SK-N-SH (cell line): ENCODE measurements around the gene ZMYND8.

Source experiments
- RCOR1 ChIP-seq: fragments of 150-350 bp; IDR thresholded peaks from 2 replicates; pipeline ENCODE4 v1.6.1; 2017; ENCODE audit warnings: antibody characterized with exemption, low read length
- RXRA ChIP-seq: IDR thresholded peaks from 2 replicates; pipeline ENCODE4 v1.4.0; 2012; ENCODE audit warnings: low read depth, mild to moderate bottlenecking, borderline replicate concordance
- TF ChIP-seq, protein P1 (sequence below): fragments of 200-600 bp; sonication (generic); IDR thresholded peaks from 2 replicates; pipeline ENCODE4 v1.6.1; 2017; ENCODE audit warnings: antibody characterized with exemption, mild to moderate bottlenecking, moderate library complexity
- TF ChIP-seq, protein P2 (sequence below): IDR thresholded peaks from 2 replicates; pipeline ENCODE4 v1.4.0; 2012; ENCODE audit warnings: low read depth

DNA sequence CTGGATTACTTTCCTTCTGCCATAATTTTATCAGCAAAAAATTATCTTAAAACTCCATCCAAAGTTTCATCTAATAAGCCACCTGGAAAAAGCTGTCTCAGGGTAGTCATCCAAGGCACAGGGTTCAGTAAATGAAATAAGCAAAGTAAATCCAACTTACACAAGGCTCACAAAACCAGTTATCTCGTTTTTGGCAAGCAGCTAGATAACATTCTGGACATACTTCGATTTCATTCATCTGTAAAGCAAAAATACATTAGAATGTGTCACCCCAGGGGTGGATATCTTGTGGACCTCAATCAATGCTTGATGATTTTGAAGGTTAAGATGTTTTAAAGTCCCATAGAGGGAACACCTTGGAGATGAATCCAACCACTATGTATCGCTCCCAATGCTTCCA lies 73.1 kb downstream of the ZMYND8 start:
- TF ChIP-seq, protein P1, sequence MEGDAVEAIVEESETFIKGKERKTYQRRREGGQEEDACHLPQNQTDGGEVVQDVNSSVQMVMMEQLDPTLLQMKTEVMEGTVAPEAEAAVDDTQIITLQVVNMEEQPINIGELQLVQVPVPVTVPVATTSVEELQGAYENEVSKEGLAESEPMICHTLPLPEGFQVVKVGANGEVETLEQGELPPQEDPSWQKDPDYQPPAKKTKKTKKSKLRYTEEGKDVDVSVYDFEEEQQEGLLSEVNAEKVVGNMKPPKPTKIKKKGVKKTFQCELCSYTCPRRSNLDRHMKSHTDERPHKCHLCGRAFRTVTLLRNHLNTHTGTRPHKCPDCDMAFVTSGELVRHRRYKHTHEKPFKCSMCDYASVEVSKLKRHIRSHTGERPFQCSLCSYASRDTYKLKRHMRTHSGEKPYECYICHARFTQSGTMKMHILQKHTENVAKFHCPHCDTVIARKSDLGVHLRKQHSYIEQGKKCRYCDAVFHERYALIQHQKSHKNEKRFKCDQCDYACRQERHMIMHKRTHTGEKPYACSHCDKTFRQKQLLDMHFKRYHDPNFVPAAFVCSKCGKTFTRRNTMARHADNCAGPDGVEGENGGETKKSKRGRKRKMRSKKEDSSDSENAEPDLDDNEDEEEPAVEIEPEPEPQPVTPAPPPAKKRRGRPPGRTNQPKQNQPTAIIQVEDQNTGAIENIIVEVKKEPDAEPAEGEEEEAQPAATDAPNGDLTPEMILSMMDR: no peak
- TF ChIP-seq, protein P2, sequence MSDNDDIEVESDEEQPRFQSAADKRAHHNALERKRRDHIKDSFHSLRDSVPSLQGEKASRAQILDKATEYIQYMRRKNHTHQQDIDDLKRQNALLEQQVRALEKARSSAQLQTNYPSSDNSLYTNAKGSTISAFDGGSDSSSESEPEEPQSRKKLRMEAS: no peak
- no peak for TF ChIP-seq RXRA
- no peak for TF ChIP-seq RCOR1
